Stomach (tissue), 9 donors: Measurements from ENCODE around the gene GALNT5. TPM values are rescaled to one million over a fixed set of nuclear protein-coding genes. Genes with fewer than 3 reads are reported as not detected.

Experiments used
- DNase-seq, 2 donors: peaks; one replicate each; pipeline versions ENCODE4 v3.0.0 to v3.0.0-alpha.2; 2013 to 2019
- H3K27ac ChIP-seq, 5 donors: fragments of 200-600 bp in 4 of 5; sonication (generic) in 4 of 5; one replicate each; pipeline ENCODE4 v1.5.1; 2013 to 2019; ENCODE audit warnings: mild to moderate bottlenecking in 1 of 5, moderate library complexity in 1 of 5
- H3K27me3 ChIP-seq, 3 donors: fragments of 200-600 bp; sonication (generic); one replicate each; pipeline ENCODE4 v1.5.1; 2017 to 2019; ENCODE audit warnings: mixed run types in 1 of 3
- H3K36me3 ChIP-seq, 4 donors: fragments of 200-600 bp; sonication (generic); 1 replicate in 3 of 4; 2 replicates in 1 of 4; pipeline ENCODE4 v1.5.1; 2016 to 2019
- H3K4me1 ChIP-seq, 4 donors: fragments of 200-600 bp; sonication (generic); one replicate each; pipeline ENCODE4 v1.5.1; 2016 to 2019
- H3K4me3 ChIP-seq, 4 donors: fragments of 200-600 bp; sonication (generic) in 3 of 4; one replicate each; pipeline ENCODE4 v1.5.1; 2016 to 2019; ENCODE audit warnings: mild to moderate bottlenecking in 1 of 4
- H3K9me3 ChIP-seq, 4 donors: fragments of 200-600 bp; sonication (generic); one replicate each; pipeline ENCODE4 v1.5.1; 2016 to 2019
- EP300 ChIP-seq: sonication (generic); formaldehyde crosslinking; IDR thresholded peaks from one replicate; pipeline ENCODE4 v1.6.1; 2017; ENCODE audit warnings: antibody characterized with exemption
- POLR2A ChIP-seq, 4 donors: fragments of 450-650 bp; IDR thresholded peaks; one replicate each; pipeline ENCODE4 v1.6.1; 2016; ENCODE audit warnings: antibody characterized with exemption in 4 of 4, control low read depth in 2 of 4, mild to moderate bottlenecking in 1 of 4, moderate library complexity in 1 of 4
- POLR2AphosphoS5 ChIP-seq, 3 donors: sonication (generic); formaldehyde crosslinking; IDR thresholded peaks; one replicate each; pipeline ENCODE4 v1.6.1; 2016; ENCODE audit warnings: antibody characterized with exemption in 3 of 3
- WGBS, 5 donors: extraction: QIAGEN DNeasy Blood & Tissue Kit in 3 of 5; methylation state at CpG; one replicate each; pipeline versions ENCODE4 v1.1.5 to v1.1.7; 2013 to 2018; 5-methylcytosine and 5-hydroxymethylcytosine counted together
- intact Hi-C: fragments of 100-400 bp; cut with DNase I; formaldehyde crosslinking; loops from one replicate; pipeline ENCODE4 v1.15.1; 2023; ENCODE audit warnings: low total_unique reads
- polyA plus RNA-seq, 3 donors: library from polyadenylated mRNA; stranded (reverse); fragments of 200-250 nt; gene quantifications; one replicate each; pipeline ENCODE4 v1.2.3, GENCODE V29; 2013
- total RNA-seq, 5 donors: library from RNA; depleted of rRNA; stranded (reverse); fragments of >200 nt; gene quantifications; one replicate each; pipeline versions ENCODE4 v1.1.0 to v1.2.3, GENCODE V29; 2014 to 2016
- TF ChIP-seq, protein P1 (sequence below), 7 experiments: fragments of 450-650 bp in 4 of 7; fragments of 200-600 bp in 3 of 7; sonication (generic) in 3 of 7; IDR thresholded peaks; one replicate each; pipeline ENCODE4 v1.5.1; 2016 to 2019; ENCODE audit warnings: antibody characterized with exemption in 7 of 7, control low read depth in 2 of 7, mild to moderate bottlenecking in 1 of 7
- donor health status: healthy with polysubstance abuse.
- donor health status: Bipolar disorder and iron deficiency.
- donor health status: healthy.

The GALNT5 gene
- total and polyA plus RNA-seq, 8 donors, result 1.1 to 27.5 (median 2.3) TPM

DNA sequence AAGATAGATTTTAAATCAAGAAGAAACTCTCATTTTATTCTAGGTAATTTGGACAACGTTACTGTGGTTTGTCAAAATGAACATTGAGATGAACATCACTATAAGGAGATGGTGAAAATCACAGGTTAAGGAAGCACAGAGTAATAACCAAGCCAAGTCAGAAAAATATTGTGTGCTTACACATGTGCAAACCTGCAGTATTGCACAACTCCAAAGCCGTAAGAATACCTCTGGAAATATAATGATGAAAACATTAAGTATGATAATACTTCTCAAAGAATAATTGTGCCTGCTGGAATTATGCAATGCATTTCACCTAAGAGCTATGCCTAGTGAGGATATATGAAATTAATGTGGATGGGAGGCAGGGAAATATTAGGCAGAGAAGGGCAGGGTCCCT is 21.1 kb upstream of the GALNT5 start:
- no peak for DNase-seq
- intact Hi-C loops, result no loop called here
- Histone ChIP-seq H3K36me3 (no peaks in the 10 kb centered on the region), H3K9me3 (no peaks in the 10 kb centered on the region), H3K27ac (no peak overlapping the region), H3K27me3 (no peaks in the 10 kb centered on the region), H3K4me1 (no peaks in the 10 kb centered on the region), H3K4me3 (no peak overlapping the region)
- TF ChIP-seq POLR2AphosphoS5 (IDR thresholded peaks at IDR 0.05) (no peak), EP300 (no peak), POLR2A (IDR thresholded peaks at IDR 0.05) (no peak)
- TF ChIP-seq, protein P1, sequence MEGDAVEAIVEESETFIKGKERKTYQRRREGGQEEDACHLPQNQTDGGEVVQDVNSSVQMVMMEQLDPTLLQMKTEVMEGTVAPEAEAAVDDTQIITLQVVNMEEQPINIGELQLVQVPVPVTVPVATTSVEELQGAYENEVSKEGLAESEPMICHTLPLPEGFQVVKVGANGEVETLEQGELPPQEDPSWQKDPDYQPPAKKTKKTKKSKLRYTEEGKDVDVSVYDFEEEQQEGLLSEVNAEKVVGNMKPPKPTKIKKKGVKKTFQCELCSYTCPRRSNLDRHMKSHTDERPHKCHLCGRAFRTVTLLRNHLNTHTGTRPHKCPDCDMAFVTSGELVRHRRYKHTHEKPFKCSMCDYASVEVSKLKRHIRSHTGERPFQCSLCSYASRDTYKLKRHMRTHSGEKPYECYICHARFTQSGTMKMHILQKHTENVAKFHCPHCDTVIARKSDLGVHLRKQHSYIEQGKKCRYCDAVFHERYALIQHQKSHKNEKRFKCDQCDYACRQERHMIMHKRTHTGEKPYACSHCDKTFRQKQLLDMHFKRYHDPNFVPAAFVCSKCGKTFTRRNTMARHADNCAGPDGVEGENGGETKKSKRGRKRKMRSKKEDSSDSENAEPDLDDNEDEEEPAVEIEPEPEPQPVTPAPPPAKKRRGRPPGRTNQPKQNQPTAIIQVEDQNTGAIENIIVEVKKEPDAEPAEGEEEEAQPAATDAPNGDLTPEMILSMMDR (IDR thresholded peaks at IDR 0.05), result no peak
- 63 to 76% (median 72%) methylated on average over 2 of the region's 2 CpGs for WGBS, 5 donors

DNA sequence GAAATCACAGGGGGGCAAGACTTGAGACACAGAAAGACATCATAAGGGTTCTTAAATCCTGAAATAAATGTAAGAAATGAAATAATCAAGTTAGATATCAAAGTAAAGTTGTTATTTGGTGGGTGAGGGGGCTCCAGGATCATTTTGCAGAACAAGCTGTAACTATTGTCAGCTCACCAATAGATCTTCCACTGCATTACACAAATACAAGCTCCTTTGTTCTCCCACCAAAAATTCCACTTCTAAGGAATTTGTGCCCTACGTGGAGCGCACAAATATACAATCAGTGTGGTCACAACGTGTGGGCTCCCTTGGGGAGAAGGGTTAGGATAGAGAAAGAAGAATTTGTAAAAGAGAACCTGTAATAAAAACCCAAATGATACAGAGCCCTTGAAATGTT is 19.2 kb upstream of the GALNT5 start:
- no peak overlapping the region for H3K4me3 ChIP-seq
- WGBS, 5 donors, result 71 to 81% (median 78%) methylated on average over 3 of the region's 3 CpGs
- no peaks in the 10 kb centered on the region for H3K36me3 ChIP-seq
- TF ChIP-seq, protein P1 (IDR thresholded peaks at IDR 0.05), result no peak
- no peak for TF ChIP-seq POLR2AphosphoS5 (IDR thresholded peaks at IDR 0.05)
- TF ChIP-seq POLR2A (IDR thresholded peaks at IDR 0.05), result no peak
- TF ChIP-seq EP300, result no peak
- H3K27ac ChIP-seq, result no peak overlapping the region
- no peaks in the 10 kb centered on the region for H3K27me3 ChIP-seq
- DNase-seq, result no peak
- no peaks in the 10 kb centered on the region for H3K9me3 ChIP-seq
- intact Hi-C loops, result no loop called here
- no peaks in the 10 kb centered on the region for H3K4me1 ChIP-seq

DNA sequence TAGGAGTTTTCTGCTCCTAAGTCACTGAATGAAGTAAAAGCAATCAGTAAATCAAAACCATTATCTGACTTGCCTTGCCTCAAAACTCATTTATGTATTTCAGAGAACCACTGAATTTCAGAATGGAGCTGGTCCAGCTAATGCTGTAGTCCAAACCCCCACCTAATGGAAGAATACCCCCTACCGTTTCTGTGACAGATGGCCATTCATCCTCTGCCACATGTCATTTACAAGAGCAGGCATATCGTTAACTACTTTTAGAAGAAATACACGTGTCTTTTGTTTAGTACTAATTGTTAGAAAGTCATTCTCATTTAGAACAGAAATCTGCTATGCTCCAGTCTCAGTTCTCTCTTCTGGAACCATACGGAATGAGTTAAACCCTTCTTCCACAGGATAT is 12.8 kb upstream of the GALNT5 start:
- no peak overlapping the region for H3K4me3 ChIP-seq
- TF ChIP-seq, protein P1 (IDR thresholded peaks at IDR 0.05), result no peak
- no peak for TF ChIP-seq POLR2A (IDR thresholded peaks at IDR 0.05)
- no peak for TF ChIP-seq EP300
- TF ChIP-seq POLR2AphosphoS5 (IDR thresholded peaks at IDR 0.05), result no peak
- 71 to 83% (median 75%) methylated on average over 4 of the region's 4 CpGs for WGBS, 5 donors
- intact Hi-C loops, result no loop called here
- DNase-seq, result no peak
- H3K36me3 ChIP-seq, result no peaks in the 10 kb centered on the region
- no peaks in the 10 kb centered on the region for H3K27me3 ChIP-seq
- H3K27ac ChIP-seq, result no peak overlapping the region
- no peaks in the 10 kb centered on the region for H3K4me1 ChIP-seq
- no peaks in the 10 kb centered on the region for H3K9me3 ChIP-seq

DNA sequence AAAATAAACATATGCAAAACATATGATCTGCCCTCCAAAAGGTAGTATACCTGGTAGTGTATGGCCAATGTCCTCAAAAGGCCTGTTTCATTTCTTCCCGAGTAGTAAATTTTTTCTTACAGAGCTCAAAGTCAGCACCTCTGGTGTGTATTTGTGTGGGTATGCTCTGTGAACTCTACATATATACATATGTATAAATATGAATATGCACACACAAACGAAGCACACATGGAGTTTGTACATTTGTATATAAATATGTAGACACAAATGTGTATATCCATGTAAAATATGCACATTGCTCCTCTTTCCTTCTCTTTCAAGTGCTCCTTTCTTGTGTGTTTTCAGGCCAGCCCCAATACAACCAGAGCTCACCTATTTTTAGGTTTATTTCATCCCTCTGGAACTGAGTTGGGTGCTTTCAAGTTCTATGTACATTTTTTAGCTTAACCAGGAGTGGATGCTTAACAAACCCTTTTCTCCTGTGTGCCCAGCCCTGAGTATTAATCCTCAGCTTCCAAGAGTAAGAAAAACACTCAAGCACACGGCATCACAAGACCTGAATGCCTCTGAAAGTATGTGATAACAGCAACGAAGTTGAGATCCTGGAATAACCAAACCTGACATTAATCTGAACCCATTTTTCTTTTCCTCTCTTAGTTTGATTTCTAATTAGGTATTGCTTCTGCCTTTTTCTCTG is 12.2 kb upstream of the GALNT5 start:
- TF ChIP-seq EP300, result no peak
- TF ChIP-seq POLR2A (IDR thresholded peaks at IDR 0.05), result no peak
- no peak for TF ChIP-seq POLR2AphosphoS5 (IDR thresholded peaks at IDR 0.05)
- TF ChIP-seq, protein P1 (IDR thresholded peaks at IDR 0.05), result no peak
- intact Hi-C loops, result no loop called here
- Histone ChIP-seq H3K36me3 (no peaks in the 10 kb centered on the region), H3K4me1 (no peaks in the 10 kb centered on the region), H3K4me3 (no peak overlapping the region), H3K9me3 (no peaks in the 10 kb centered on the region), H3K27me3 (no peaks in the 10 kb centered on the region), H3K27ac (no peak overlapping the region)
- WGBS, 5 donors, result 62 to 69% (median 64%) methylated on average over 4 of the region's 4 CpGs
- DNase-seq, result no peak
